Measurements from ENCODE around the gene FMR1. TPM values are rescaled to one million over a fixed set of nuclear protein-coding genes. Genes with fewer than 3 reads are reported as not detected.

Gene FMR1
- total and polyA plus RNA-seq, 2 experiments from 2014 or later: 35.1 to 53.6 TPM

DNA sequence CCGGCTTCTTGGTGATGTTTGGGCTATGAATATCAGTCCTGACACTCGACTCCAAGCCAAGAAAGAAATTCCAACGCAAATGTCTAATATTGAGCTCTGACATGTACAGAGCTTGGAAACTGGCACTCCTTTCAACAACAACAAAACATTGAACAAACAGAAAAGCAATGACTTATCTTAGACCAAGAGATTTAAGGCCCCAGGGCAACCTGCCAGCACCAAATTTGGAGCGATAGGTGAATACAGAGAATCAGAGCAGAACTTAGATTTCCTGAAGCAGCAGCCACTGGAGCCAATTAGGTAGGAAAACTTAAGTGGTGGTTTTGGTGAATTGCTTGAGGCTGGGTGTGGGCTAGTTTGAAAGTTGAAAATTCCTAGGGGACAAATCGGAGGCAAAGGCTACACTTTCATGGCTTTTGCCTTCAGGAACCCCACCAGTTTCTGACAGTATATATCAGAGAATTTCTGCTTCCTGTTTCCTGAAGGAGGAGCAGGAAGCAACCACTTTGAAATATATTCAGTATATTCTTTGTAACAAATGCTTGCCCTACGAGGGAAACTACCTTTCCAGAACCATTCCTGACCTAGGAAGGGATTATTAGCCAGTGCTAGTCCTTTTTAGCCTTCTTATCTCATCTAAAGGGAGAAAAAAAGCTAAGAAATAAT, 10.1 kb upstream of the FMR1 start:
- Histone ChIP-seq H3K9me2 (replicated peaks; ENCODE audit: insufficient read depth) (no peaks in the 10 kb centered on the region), H2AFZ (peak overlapping the region; percentile 8), H3K36me3 (replicated peaks; ENCODE audit: insufficient read depth, low read depth) (no peaks in the 10 kb centered on the region), H3K4me1 (ENCODE audit: insufficient read depth) (no peaks in the 10 kb centered on the region), H4K20me1 (ENCODE audit: insufficient read depth, poor library complexity, severe bottlenecking) (no peaks in the 10 kb centered on the region), H3K4me2 (no peak overlapping the region), H3K79me2 (no peaks in the 10 kb centered on the region), H3K27ac (peak overlapping the region; percentile 63), H3K27me3 (no peaks in the 10 kb centered on the region), H3K9me3 (ENCODE audit: low read depth) (no peaks in the 10 kb centered on the region), H3K4me3 (no peak overlapping the region)
- DNase-seq (ENCODE audit: low spot score): no peak
- WGBS (ENCODE audit: low lambda C conversion rate, missing lambda C conversion rate): 64% methylated on average over 6 of the region's 6 CpGs
- TF ChIP-seq CTCF (IDR thresholded peaks at IDR 0.05; ENCODE audit: poor library complexity) (no peak), EZH2 (IDR thresholded peaks at IDR 0.05; ENCODE audit: borderline replicate concordance) (no peak), EZH2phosphoT487 (IDR thresholded peaks at IDR 0.05; ENCODE audit: low read depth, severe bottlenecking, unreplicated experiment) (no peak)

DNA sequence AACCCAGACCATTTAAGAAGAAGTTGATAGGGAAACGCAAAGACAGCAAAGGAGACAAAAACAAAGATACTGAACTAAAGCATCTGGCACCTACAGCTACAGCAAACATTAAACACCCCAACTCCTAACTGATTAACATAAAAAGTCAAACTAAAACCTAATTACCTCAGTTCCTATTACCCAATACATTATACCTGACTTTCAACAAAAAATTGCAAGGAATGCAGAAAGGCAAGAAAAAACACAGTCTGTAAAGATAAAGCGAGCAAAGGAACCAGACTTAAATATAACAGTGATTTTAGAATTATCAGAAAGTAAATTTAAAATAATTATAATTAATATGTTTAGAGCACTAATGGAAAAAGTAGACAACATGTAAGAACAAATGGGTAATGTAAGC, 9.4 kb upstream of the FMR1 start:
- 54% methylated on average over 2 of the region's 2 CpGs for WGBS (ENCODE audit: low lambda C conversion rate, missing lambda C conversion rate)

GRCh38 chrX:147908106-147908505, 3.6 kb upstream of the FMR1 start:
- Histone ChIP-seq H3K4me2 (no peak overlapping the region), H3K36me3 (replicated peaks; ENCODE audit: insufficient read depth, low read depth) (no peaks in the 10 kb centered on the region), H3K27me3 (no peaks in the 10 kb centered on the region), H3K9me2 (replicated peaks; ENCODE audit: insufficient read depth) (no peaks in the 10 kb centered on the region), H2AFZ (no peak overlapping the region), H3K9me3 (ENCODE audit: low read depth) (no peaks in the 10 kb centered on the region), H3K79me2 (peaks cover 8% of the 10 kb centered on the region), H3K27ac (no peak overlapping the region), H3K4me3 (no peak overlapping the region), H4K20me1 (ENCODE audit: insufficient read depth, poor library complexity, severe bottlenecking) (peaks cover under 1% of the 10 kb centered on the region), H3K4me1 (ENCODE audit: insufficient read depth) (no peaks in the 10 kb centered on the region)
- TF ChIP-seq CTCF (IDR thresholded peaks at IDR 0.05; ENCODE audit: poor library complexity) (no peak), EZH2 (IDR thresholded peaks at IDR 0.05; ENCODE audit: borderline replicate concordance) (no peak), EZH2phosphoT487 (IDR thresholded peaks at IDR 0.05; ENCODE audit: low read depth, severe bottlenecking, unreplicated experiment) (no peak)
- no peak for DNase-seq (ENCODE audit: low spot score)
- 60% methylated on average over 5 of the region's 5 CpGs for WGBS (ENCODE audit: low lambda C conversion rate, missing lambda C conversion rate)

More for the DNA sequence above, 9.4 kb upstream of the FMR1 start:
- Histone ChIP-seq H3K4me3 (no peak overlapping the region), H3K27me3 (no peaks in the 10 kb centered on the region), H3K36me3 (replicated peaks; ENCODE audit: insufficient read depth, low read depth) (no peaks in the 10 kb centered on the region), H3K27ac (peak overlapping the region; percentile 63), H3K9me2 (replicated peaks; ENCODE audit: insufficient read depth) (no peaks in the 10 kb centered on the region), H2AFZ (peak overlapping the region; percentile 8), H3K79me2 (no peaks in the 10 kb centered on the region), H3K4me1 (ENCODE audit: insufficient read depth) (no peaks in the 10 kb centered on the region), H4K20me1 (ENCODE audit: insufficient read depth, poor library complexity, severe bottlenecking) (no peaks in the 10 kb centered on the region), H3K4me2 (no peak overlapping the region), H3K9me3 (ENCODE audit: low read depth) (no peaks in the 10 kb centered on the region)
- TF ChIP-seq EZH2phosphoT487 (IDR thresholded peaks at IDR 0.05; ENCODE audit: low read depth, severe bottlenecking, unreplicated experiment): no peak
- no peak for TF ChIP-seq EZH2 (IDR thresholded peaks at IDR 0.05; ENCODE audit: borderline replicate concordance)
- no peak for TF ChIP-seq CTCF (IDR thresholded peaks at IDR 0.05; ENCODE audit: poor library complexity)
- DNase-seq (ENCODE audit: low spot score): no peak
